Measurements from ENCODE around the gene CD86.

GRCh38 chr3:122132949-122133540, 77.9 kb downstream of the CD86 start:
- TF ChIP-seq CTCF (IDR thresholded peaks at IDR 0.05) (no peak), POLR2A (IDR thresholded peaks at IDR 0.05) (no peak)

All from thyroid gland (tissue), 4 donors.